Body of pancreas (tissue), 4 donors: ENCODE results near the gene ZNF346. TPM values are rescaled to one million over a fixed set of nuclear protein-coding genes. Genes with fewer than 3 reads are reported as not detected.

ENCODE experiments used
- ATAC-seq: fragments of 150-250 bp; one replicate; pipeline ENCODE4 v1.9.1; 2016
- DNase-seq, 4 donors: peaks; one replicate each; pipeline ENCODE4 v3.0.0-alpha.2; 2019
- H3K27ac ChIP-seq, 4 donors: fragments of 200-600 bp; sonication (generic); 1 replicate in 3 of 4; 2 replicates in 1 of 4; pipeline versions ENCODE4 v1.5.1 to v1.6.1; 2016 to 2019; ENCODE audit warnings: mild to moderate bottlenecking in 1 of 4, mixed read lengths in 1 of 4, moderate library complexity in 1 of 4
- H3K27me3 ChIP-seq, 2 donors: fragments of 200-600 bp; sonication (generic); one replicate each; pipeline ENCODE4 v1.6.0; 2016; ENCODE audit warnings: mild to moderate bottlenecking in 1 of 2
- H3K36me3 ChIP-seq, 2 donors: fragments of 200-600 bp; sonication (generic); replicated peaks in 1 of 2; 2 replicates each; pipeline ENCODE4 v1.5.1; 2016; ENCODE audit warnings: low read depth in 2 of 2; ENCODE audit not compliant: insufficient read depth in 1 of 2
- H3K4me1 ChIP-seq: fragments of 200-600 bp; sonication (generic); one replicate; pipeline ENCODE4 v1.6.0; 2016
- H3K4me3 ChIP-seq, 2 donors: fragments of 200-600 bp; sonication (generic); 1 replicate in 1 of 2; 2 replicates in 1 of 2; pipeline ENCODE4 v1.5.1; 2016 to 2019
- H3K9me3 ChIP-seq, 3 donors: fragments of 200-600 bp; sonication (generic); 1 replicate in 2 of 3; 2 replicates in 1 of 3; pipeline ENCODE4 v1.5.1; 2016
- CTCF ChIP-seq, 7 experiments: fragments of 450-650 bp in 4 of 7; fragments of 200-600 bp in 3 of 7; sonication (generic) in 3 of 7; IDR thresholded peaks; one replicate each; pipeline ENCODE4 v1.5.1; 2016 to 2019; ENCODE audit warnings: antibody characterized with exemption in 7 of 7
- POLR2A ChIP-seq, 3 donors: fragments of 450-650 bp; IDR thresholded peaks; one replicate each; pipeline ENCODE4 v1.6.1; 2016; ENCODE audit warnings: antibody characterized with exemption in 3 of 3, mild to moderate bottlenecking in 2 of 3
- WGBS, 2 donors: methylation state at CpG; one replicate each; pipeline ENCODE4 v1.1.5; 2017; 5-methylcytosine and 5-hydroxymethylcytosine counted together
- intact Hi-C: fragments of 100-400 bp; cut with DNase I; formaldehyde crosslinking; loops from one replicate; pipeline ENCODE4 v1.15.1; 2023
- total RNA-seq, 2 donors: library from RNA; depleted of rRNA; stranded (reverse); fragments of >200 nt; gene quantifications; one replicate each; pipeline ENCODE4 v1.1.0, GENCODE V29; 2016

Gene ZNF346
- total RNA-seq, 2 donors from 2014 or later, result 13.5 to 14.5 TPM

- Histone ChIP-seq H3K27ac (no peak overlapping the region), H3K4me3 (no peak overlapping the region), H3K9me3 (no peaks in the 10 kb centered on the region), H3K4me1 (peaks cover 22% of the 10 kb centered on the region), H3K36me3 (no peaks in the 10 kb centered on the region), H3K27me3 (no peaks in the 10 kb centered on the region)
- no peak for ATAC-seq
- 36 to 58% methylated on average over 2 of the region's 2 CpGs for WGBS, 2 donors
- no peak for DNase-seq
- TF ChIP-seq CTCF (IDR thresholded peaks at IDR 0.05), result no peak
- no peak for TF ChIP-seq POLR2A (IDR thresholded peaks at IDR 0.05)
- intact Hi-C loops, result no loop called here
These were observed 13.8 kb upstream of the ZNF346 start for GRCh38 chr5:177008716-177009115.

GRCh38 chr5:177010153-177010552 is 12.3 kb upstream of the ZNF346 start:
- H3K4me3 ChIP-seq, result no peak overlapping the region
- intact Hi-C loops, result no loop called here
- H3K36me3 ChIP-seq, result no peaks in the 10 kb centered on the region
- peaks cover 7% of the 10 kb centered on the region for H3K4me1 ChIP-seq
- H3K9me3 ChIP-seq, result no peaks in the 10 kb centered on the region
- DNase-seq, result no peak
- ATAC-seq, result no peak
- H3K27ac ChIP-seq, result no peak overlapping the region
- TF ChIP-seq POLR2A (IDR thresholded peaks at IDR 0.05) (no peak), CTCF (IDR thresholded peaks at IDR 0.05) (no peak)
- H3K27me3 ChIP-seq, result no peaks in the 10 kb centered on the region
- WGBS, 2 donors, result 95 to 97% methylated on average over 4 of the region's 4 CpGs

GRCh38 chr5:177015156-177015555 is 7.3 kb upstream of the ZNF346 start:
- no peaks in the 10 kb centered on the region for H3K4me1 ChIP-seq
- DNase-seq, result no peak
- no peak for TF ChIP-seq POLR2A (IDR thresholded peaks at IDR 0.05)
- no peak for TF ChIP-seq CTCF (IDR thresholded peaks at IDR 0.05)
- intact Hi-C loops, result no loop called here
- no peaks in the 10 kb centered on the region for H3K36me3 ChIP-seq
- H3K27ac ChIP-seq, result no peak overlapping the region
- no peak overlapping the region for H3K4me3 ChIP-seq
- H3K27me3 ChIP-seq, result no peaks in the 10 kb centered on the region
- 81 to 93% methylated on average over 3 to 4 of the region's 4 CpGs for WGBS, 2 donors
- ATAC-seq, result no peak
- H3K9me3 ChIP-seq, result no peaks in the 10 kb centered on the region

GRCh38 chr5:177018341-177018740 is 4.2 kb upstream of the ZNF346 start:
- no peak for DNase-seq
- Histone ChIP-seq H3K4me3 (no peak overlapping the region), H3K36me3 (no peaks in the 10 kb centered on the region), H3K9me3 (no peaks in the 10 kb centered on the region), H3K27ac (no peak overlapping the region), H3K27me3 (no peaks in the 10 kb centered on the region), H3K4me1 (peaks cover 14% of the 10 kb centered on the region)
- 66 to 74% methylated on average over 2 of the region's 2 CpGs for WGBS, 2 donors
- intact Hi-C loops, result no loop called here
- no peak for ATAC-seq
- TF ChIP-seq POLR2A (IDR thresholded peaks at IDR 0.05) (no peak), CTCF (IDR thresholded peaks at IDR 0.05) (no peak)

GRCh38 chr5:177020033-177020432 is 2.5 kb upstream of the ZNF346 start:
- Histone ChIP-seq H3K27me3 (no peaks in the 10 kb centered on the region), H3K4me3 (no peak overlapping the region), H3K9me3 (no peaks in the 10 kb centered on the region), H3K27ac (no peak overlapping the region), H3K36me3 (no peaks in the 10 kb centered on the region), H3K4me1 (peaks cover 23% of the 10 kb centered on the region)
- intact Hi-C loops, result no loop called here
- TF ChIP-seq CTCF (IDR thresholded peaks at IDR 0.05), result no peak
- TF ChIP-seq POLR2A (IDR thresholded peaks at IDR 0.05), result no peak
- DNase-seq (no peak), ATAC-seq (no peak)
- WGBS, 2 donors, result 91 to 92% methylated on average over 2 of the region's 2 CpGs
